Measurements from ENCODE around the gene HEXA.
"Not testable (repeated sequence)": the region's sequence is repeated elsewhere in the genome, so short reads cannot be mapped to it uniquely, and the experiment has no call there.

HEXA gene

DNA sequence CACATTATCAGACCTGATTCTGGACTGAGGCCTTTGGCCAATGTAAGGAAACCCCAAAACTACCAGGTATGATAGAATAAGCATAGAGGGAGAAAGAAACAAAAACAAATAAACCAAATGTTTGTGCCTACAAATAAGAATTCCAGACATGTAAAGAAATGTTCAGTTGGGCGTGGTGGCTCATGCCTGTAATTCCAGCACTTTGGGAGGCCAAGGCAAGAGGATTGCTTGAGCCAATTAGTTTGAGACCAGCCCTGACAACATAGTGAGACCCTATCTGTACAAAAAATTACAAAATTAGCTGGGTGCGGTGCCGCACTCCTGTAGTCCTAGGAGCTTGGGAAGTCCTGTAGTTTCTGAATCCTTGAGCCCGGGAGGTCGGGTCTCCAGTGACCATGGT lies 35.3 kb upstream of the HEXA start:
- TF ChIP-seq, protein P1, sequence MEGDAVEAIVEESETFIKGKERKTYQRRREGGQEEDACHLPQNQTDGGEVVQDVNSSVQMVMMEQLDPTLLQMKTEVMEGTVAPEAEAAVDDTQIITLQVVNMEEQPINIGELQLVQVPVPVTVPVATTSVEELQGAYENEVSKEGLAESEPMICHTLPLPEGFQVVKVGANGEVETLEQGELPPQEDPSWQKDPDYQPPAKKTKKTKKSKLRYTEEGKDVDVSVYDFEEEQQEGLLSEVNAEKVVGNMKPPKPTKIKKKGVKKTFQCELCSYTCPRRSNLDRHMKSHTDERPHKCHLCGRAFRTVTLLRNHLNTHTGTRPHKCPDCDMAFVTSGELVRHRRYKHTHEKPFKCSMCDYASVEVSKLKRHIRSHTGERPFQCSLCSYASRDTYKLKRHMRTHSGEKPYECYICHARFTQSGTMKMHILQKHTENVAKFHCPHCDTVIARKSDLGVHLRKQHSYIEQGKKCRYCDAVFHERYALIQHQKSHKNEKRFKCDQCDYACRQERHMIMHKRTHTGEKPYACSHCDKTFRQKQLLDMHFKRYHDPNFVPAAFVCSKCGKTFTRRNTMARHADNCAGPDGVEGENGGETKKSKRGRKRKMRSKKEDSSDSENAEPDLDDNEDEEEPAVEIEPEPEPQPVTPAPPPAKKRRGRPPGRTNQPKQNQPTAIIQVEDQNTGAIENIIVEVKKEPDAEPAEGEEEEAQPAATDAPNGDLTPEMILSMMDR (IDR thresholded peaks at IDR 0.05; ENCODE audit: low read depth, low read length, missing control alignments): no peak
- H3K4me3 ChIP-seq (ENCODE audit: low read depth, low read length): no peak overlapping the region
- DNase-seq (ENCODE audit: low read depth): no peak

DNA sequence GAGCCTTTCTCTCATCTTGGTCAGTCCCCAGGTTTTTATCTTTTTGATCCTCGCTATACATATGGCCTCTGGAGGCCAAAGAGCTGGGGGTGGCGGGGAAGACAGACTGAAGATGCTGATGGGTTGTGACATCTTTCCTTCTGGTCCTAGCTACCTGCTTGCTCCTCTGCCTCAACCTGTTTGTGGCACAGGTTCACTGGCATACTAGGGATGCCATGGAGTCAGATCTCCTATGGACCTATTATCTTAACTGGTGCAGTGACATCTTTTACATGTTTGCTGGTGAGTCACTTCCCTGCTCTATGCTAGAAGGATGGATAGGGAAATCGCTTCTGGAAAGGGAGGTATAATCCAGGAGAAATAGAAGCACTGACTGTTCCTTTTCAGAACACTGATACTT lies 31.1 kb upstream of the HEXA start:
- TF ChIP-seq, protein P1 (IDR thresholded peaks at IDR 0.05; ENCODE audit: low read depth, low read length, missing control alignments): no peak

DNA sequence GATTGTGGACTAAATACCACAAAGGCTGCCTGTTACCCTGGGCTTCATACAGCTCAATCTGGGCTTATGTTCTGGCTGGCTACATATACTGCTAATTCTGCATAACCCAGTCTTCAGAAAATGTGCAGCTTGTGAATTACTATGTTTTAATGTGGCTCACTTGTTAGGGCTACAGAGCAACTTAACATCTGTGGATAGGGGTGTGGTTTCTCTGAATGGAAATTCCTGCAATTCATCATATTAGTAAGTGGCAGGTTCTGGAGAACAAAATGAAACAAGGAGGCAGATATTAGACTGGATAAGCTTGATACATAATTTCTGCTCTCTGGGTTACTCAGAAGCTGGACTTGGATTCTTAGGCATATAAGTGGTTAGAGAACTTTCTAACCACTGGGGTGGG lies 29.0 kb upstream of the HEXA start:
- no peak for DNase-seq (ENCODE audit: low read depth)
- TF ChIP-seq, protein P1 (IDR thresholded peaks at IDR 0.05; ENCODE audit: low read depth, low read length, missing control alignments): no peak
- H3K4me3 ChIP-seq (ENCODE audit: low read depth, low read length): no peak overlapping the region

More for the DNA sequence above, 31.1 kb upstream of the HEXA start:
- H3K4me3 ChIP-seq (ENCODE audit: low read depth, low read length): no peak overlapping the region
- no peak for DNase-seq (ENCODE audit: low read depth)

GRCh38 chr15:72404356-72404755 lies 28.5 kb upstream of the HEXA start:
- H3K4me3 ChIP-seq (ENCODE audit: low read depth, low read length): no peak overlapping the region
- TF ChIP-seq, protein P1 (IDR thresholded peaks at IDR 0.05; ENCODE audit: low read depth, low read length, missing control alignments): no peak
- no peak for DNase-seq (ENCODE audit: low read depth)

- no peak overlapping the region for H3K4me3 ChIP-seq (ENCODE audit: low read depth, low read length)
- TF ChIP-seq, protein P1 (IDR thresholded peaks at IDR 0.05; ENCODE audit: low read depth, low read length, missing control alignments): no peak
- no peak for DNase-seq (ENCODE audit: low read depth)
Measured at GRCh38 chr15:72402726-72403125, 26.9 kb upstream of the HEXA start.

GRCh38 chr15:72398648-72399047 lies 22.8 kb upstream of the HEXA start:
- no peak overlapping the region for H3K4me3 ChIP-seq (ENCODE audit: low read depth, low read length)
- no peak for DNase-seq (ENCODE audit: low read depth)
- TF ChIP-seq, protein P1 (IDR thresholded peaks at IDR 0.05; ENCODE audit: low read depth, low read length, missing control alignments): no peak

DNA sequence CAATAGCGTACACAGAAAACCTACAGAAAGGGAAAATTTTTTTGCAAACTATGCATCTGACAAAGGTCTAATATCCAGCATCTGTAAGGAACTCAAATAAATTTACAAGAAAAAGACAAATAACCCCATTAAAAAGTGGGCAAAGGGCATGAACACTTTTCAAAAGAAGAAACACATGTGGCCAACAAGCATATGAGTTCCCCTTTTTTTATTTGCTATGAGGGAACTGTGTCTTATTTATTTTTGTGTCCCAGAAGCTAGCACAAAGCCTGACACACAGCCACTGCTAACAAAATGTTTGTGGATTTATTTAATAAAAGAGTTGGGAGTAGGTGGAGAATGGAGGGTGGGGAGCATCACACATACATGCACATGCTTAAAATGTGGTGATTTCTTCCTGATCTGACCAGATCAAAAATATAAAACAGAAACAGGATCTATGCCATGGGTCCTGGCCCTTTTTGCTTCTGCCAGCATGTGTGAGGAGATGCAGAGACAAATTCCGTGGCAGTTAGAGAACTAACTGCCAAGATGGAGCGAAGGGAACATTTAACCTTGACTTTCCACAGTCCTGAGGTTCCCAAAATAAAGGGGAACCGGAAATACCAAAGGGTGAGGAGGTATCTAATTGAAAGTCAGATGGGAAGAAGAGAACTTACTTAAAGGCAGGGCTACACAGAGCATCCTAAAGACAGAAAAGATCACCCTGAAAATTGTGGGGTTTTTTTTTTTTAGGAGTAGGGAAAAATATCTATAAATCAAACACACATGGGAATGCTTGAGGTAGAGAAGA lies 22.2 kb upstream of the HEXA start, which contains the start of gene TMEM202:
Gene TMEM202, plus strand, starts transcription at position 510 of the 793 bp plus-strand sequence. Its CDS starts 22 bp downstream, at position 532.
- no peak within 1 kb of the TSS for H3K4me3 ChIP-seq (ENCODE audit: low read depth, low read length)
- TF ChIP-seq, protein P1 (IDR thresholded peaks at IDR 0.05; ENCODE audit: low read depth, low read length, missing control alignments): no peak
- DNase-seq (ENCODE audit: low read depth): no peak

GRCh38 chr15:72396331-72396730 lies 20.5 kb upstream of the HEXA start:
- not testable (repeated sequence) for DNase-seq (ENCODE audit: low read depth); H3K4me3 ChIP-seq (ENCODE audit: low read depth, low read length)
